ENCODE measurements around the gene PIK3CB.

DNA sequence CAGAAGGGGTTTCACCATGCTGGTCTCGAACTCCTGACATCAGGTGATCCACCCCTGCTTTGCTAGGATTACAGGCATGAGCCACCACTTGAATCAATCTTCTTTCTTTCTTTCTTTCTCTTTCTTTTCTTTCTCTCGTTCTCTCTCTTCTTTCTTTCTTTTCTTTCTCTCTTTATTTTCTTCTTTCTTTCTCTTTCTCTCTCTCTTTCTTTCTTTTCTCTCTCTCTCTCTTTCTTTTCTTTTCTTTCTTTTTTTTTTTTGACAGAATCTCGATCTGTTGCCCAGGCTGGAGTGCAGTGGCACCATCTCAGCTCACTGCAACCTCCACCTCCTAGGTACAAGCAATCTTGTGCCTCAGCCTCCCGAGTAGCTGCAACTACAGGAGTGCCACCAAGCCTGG is 37.9 kb upstream of the PIK3CB start:
- TF ChIP-seq ZNF596 (tag by site-specific recombination; IDR thresholded peaks at IDR 0.05) (no peak), ZNF211 (tag by site-specific recombination; IDR thresholded peaks at IDR 0.05; ENCODE audit: low read depth) (no peak), ZNF670 (tag by site-specific recombination; IDR thresholded peaks at IDR 0.05; ENCODE audit: low read depth) (no peak), ZNF366 (tag by site-specific recombination; conservative IDR thresholded peaks at IDR 0.05) (no peak), ZNF660 (tag by site-specific recombination; IDR thresholded peaks at IDR 0.05) (no peak), ZNF174 (tag by site-specific recombination; IDR thresholded peaks at IDR 0.05) (no peak), ZBTB17 (tag by site-specific recombination; IDR thresholded peaks at IDR 0.05) (no peak), ZNF133 (tag by site-specific recombination; IDR thresholded peaks at IDR 0.05) (no peak), ZSCAN30 (tag by site-specific recombination; IDR thresholded peaks at IDR 0.05) (no peak)
- TF ChIP-seq, protein P1, sequence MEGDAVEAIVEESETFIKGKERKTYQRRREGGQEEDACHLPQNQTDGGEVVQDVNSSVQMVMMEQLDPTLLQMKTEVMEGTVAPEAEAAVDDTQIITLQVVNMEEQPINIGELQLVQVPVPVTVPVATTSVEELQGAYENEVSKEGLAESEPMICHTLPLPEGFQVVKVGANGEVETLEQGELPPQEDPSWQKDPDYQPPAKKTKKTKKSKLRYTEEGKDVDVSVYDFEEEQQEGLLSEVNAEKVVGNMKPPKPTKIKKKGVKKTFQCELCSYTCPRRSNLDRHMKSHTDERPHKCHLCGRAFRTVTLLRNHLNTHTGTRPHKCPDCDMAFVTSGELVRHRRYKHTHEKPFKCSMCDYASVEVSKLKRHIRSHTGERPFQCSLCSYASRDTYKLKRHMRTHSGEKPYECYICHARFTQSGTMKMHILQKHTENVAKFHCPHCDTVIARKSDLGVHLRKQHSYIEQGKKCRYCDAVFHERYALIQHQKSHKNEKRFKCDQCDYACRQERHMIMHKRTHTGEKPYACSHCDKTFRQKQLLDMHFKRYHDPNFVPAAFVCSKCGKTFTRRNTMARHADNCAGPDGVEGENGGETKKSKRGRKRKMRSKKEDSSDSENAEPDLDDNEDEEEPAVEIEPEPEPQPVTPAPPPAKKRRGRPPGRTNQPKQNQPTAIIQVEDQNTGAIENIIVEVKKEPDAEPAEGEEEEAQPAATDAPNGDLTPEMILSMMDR (tag by site-specific recombination; IDR thresholded peaks at IDR 0.05) = no peak
- TF ChIP-seq, protein P2, sequence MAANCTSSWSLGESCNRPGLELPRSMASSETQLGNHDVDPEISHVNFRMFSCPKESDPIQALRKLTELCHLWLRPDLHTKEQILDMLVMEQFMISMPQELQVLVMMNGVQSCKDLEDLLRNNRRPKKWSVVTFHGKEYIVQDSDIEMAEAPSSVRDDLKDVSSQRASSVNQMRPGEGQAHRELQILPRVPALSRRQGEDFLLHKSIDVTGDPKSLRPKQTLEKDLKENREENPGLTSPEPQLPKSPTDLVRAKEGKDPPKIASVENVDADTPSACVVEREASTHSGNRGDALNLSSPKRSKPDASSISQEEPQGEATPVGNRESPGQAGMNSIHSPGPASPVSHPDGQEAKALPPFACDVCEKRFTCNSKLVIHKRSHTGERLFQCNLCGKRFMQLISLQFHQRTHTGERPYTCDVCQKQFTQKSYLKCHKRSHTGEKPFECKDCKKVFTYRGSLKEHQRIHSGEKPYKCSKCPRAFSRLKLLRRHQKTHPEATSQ (tag by site-specific recombination; IDR thresholded peaks at IDR 0.05) = no peak
- TF ChIP-seq, protein P3, sequence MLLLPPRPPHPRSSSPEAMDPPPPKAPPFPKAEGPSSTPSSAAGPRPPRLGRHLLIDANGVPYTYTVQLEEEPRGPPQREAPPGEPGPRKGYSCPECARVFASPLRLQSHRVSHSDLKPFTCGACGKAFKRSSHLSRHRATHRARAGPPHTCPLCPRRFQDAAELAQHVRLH (tag by site-specific recombination; IDR thresholded peaks at IDR 0.05) = no peak
- TF ChIP-seq, protein P4, sequence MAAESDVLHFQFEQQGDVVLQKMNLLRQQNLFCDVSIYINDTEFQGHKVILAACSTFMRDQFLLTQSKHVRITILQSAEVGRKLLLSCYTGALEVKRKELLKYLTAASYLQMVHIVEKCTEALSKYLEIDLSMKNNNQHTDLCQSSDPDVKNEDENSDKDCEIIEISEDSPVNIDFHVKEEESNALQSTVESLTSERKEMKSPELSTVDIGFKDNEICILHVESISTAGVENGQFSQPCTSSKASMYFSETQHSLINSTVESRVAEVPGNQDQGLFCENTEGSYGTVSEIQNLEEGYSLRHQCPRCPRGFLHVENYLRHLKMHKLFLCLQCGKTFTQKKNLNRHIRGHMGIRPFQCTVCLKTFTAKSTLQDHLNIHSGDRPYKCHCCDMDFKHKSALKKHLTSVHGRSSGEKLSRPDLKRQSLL (tag by site-specific recombination; IDR thresholded peaks at IDR 0.05) = no peak
- TF ChIP-seq, protein P5, sequence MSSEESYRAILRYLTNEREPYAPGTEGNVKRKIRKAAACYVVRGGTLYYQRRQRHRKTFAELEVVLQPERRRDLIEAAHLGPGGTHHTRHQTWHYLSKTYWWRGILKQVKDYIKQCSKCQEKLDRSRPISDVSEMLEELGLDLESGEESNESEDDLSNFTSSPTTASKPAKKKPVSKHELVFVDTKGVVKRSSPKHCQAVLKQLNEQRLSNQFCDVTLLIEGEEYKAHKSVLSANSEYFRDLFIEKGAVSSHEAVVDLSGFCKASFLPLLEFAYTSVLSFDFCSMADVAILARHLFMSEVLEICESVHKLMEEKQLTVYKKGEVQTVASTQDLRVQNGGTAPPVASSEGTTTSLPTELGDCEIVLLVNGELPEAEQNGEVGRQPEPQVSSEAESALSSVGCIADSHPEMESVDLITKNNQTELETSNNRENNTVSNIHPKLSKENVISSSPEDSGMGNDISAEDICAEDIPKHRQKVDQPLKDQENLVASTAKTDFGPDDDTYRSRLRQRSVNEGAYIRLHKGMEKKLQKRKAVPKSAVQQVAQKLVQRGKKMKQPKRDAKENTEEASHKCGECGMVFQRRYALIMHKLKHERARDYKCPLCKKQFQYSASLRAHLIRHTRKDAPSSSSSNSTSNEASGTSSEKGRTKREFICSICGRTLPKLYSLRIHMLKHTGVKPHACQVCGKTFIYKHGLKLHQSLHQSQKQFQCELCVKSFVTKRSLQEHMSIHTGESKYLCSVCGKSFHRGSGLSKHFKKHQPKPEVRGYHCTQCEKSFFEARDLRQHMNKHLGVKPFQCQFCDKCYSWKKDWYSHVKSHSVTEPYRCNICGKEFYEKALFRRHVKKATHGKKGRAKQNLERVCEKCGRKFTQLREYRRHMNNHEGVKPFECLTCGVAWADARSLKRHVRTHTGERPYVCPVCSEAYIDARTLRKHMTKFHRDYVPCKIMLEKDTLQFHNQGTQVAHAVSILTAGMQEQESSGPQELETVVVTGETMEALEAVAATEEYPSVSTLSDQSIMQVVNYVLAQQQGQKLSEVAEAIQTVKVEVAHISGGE (tag by site-specific recombination; conservative IDR thresholded peaks at IDR 0.05; ENCODE audit: low read depth) = no peak

All from HEK293 (cell line).